DND-41 (cell line): ENCODE data around the gene SAG.

Experiments used
- EZH2 ChIP-seq: IDR thresholded peaks from 3 replicates; pipeline ENCODE4 v1.6.1; 2012; ENCODE audit warnings: borderline replicate concordance, low read depth, mild to moderate bottlenecking, moderate library complexity, low read length, inconsistent platforms; ENCODE audit not compliant: severe bottlenecking
- TF ChIP-seq, protein P1 (sequence below): IDR thresholded peaks from 2 replicates; pipeline ENCODE4 v1.5.1; 2012; ENCODE audit warnings: borderline replicate concordance, low read length, moderate library complexity, mild to moderate bottlenecking; ENCODE audit not compliant: poor library complexity, severe bottlenecking; ENCODE audit errors: extremely low read depth

DNA sequence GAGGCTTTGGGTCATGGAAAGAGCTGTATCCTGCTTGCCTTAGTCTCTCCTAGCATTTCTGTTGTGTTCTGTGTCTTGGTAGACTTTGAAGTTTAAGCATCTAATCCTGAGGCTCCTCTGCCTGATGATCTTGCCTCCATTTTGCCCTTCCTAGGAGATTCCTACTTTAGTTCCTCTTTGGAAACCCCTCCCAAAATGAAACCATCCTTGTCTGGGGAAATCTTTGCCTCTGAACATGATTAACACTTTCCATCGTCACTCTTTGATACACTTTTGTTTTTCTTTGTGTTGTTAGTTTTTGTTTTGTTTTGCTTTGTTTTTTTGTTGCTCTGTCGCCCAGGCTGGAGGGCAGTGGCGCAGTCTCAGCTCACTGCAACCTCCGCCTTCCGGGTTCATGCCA lies 47.0 kb upstream of the SAG start:
- TF ChIP-seq, protein P1, sequence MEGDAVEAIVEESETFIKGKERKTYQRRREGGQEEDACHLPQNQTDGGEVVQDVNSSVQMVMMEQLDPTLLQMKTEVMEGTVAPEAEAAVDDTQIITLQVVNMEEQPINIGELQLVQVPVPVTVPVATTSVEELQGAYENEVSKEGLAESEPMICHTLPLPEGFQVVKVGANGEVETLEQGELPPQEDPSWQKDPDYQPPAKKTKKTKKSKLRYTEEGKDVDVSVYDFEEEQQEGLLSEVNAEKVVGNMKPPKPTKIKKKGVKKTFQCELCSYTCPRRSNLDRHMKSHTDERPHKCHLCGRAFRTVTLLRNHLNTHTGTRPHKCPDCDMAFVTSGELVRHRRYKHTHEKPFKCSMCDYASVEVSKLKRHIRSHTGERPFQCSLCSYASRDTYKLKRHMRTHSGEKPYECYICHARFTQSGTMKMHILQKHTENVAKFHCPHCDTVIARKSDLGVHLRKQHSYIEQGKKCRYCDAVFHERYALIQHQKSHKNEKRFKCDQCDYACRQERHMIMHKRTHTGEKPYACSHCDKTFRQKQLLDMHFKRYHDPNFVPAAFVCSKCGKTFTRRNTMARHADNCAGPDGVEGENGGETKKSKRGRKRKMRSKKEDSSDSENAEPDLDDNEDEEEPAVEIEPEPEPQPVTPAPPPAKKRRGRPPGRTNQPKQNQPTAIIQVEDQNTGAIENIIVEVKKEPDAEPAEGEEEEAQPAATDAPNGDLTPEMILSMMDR = no peak
- TF ChIP-seq EZH2 = no peak
